ENCODE data around the gene DPM2. TPM values are rescaled to one million over a fixed set of nuclear protein-coding genes. Genes with fewer than 3 reads are reported as not detected.
A peak's percentile ranks its signal among the peaks of the same experiment; 100 is the strongest.

DPM2 gene
- total and polyA plus RNA-seq, 9 donors = 10.6 to 37.1 (median 27.3) TPM

GRCh38 chr9:127915801-127916719 is 21.6 kb downstream of the DPM2 start:
- WGBS, 3 donors = 16 to 22% (median 18%) methylated on average over 27 of the region's 27 CpGs
- Histone ChIP-seq H3K4me3 (peak overlapping the region; percentile 76), H3K4me1 (ENCODE audit: insufficient read depth) (peaks cover 4% of the 10 kb centered on the region), H3K9me3 (no peaks in the 10 kb centered on the region), H3K27me3 (no peaks in the 10 kb centered on the region), H3K36me3 (no peaks in the 10 kb centered on the region), H3K27ac (peak overlapping the region; percentile 39 to 62)
- DNase-seq = peak in 1 of 5 donors; percentile 36
- TF ChIP-seq POLR2A (IDR thresholded peaks at IDR 0.05) = no peak
- TF ChIP-seq CTCF (IDR thresholded peaks at IDR 0.05) = no peak
- no peak for TF ChIP-seq EP300 (IDR thresholded peaks at IDR 0.05)
- intact Hi-C loops (cut with DNase I) = loop anchor here in 1 of 4 donors (5.0 kb wide), 1 partner anchor 129 kb away; the partner anchor contains the start of gene CDK9

DNA sequence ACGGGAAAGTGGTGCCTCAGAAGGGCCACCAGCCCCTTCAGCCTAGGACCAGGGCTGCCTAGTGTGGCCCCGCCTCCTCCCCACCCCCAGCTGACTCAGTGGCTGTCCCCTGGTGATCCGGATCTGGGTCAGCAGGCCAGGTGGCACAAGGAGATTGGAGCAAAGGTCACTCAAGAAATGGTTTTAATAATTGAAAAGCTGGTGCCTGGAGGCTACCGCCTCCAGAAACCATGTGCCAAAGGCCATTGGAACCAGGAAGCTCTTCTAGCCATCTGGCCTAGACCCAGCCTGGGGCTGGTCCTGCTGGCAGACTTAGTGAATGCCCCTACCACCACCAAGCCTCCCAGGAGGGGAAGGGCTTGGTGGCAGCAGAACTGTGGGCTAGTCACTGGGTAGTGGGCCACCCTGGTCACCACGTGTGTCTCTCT is 22.3 kb downstream of the DPM2 start:
- Histone ChIP-seq H3K36me3 (no peaks in the 10 kb centered on the region), H3K27me3 (no peaks in the 10 kb centered on the region), H3K4me1 (ENCODE audit: insufficient read depth) (peaks cover 4% of the 10 kb centered on the region), H3K4me3 (peak overlapping the region; percentile 76), H3K9me3 (no peaks in the 10 kb centered on the region), H3K27ac (peak overlapping the region; percentile 39 to 62)
- WGBS, 3 donors = 70 to 77% (median 76%) methylated on average over 5 of the region's 5 CpGs
- DNase-seq = peak in 1 of 5 donors; percentile 43
- intact Hi-C loops (cut with DNase I) = loop anchor here in 1 of 4 donors (5.0 kb wide), 1 partner anchor 128 kb away; the partner anchor contains the start of gene CDK9
- TF ChIP-seq EP300 (IDR thresholded peaks at IDR 0.05) (no peak), POLR2A (IDR thresholded peaks at IDR 0.05) (no peak), CTCF (IDR thresholded peaks at IDR 0.05) (no peak)

- DNase-seq = peak in 1 of 5 donors; percentile 29
- intact Hi-C loops (cut with DNase I) = no loop called here
- Histone ChIP-seq H3K27ac (no peak overlapping the region), H3K36me3 (no peaks in the 10 kb centered on the region), H3K9me3 (no peaks in the 10 kb centered on the region), H3K4me3 (no peak overlapping the region), H3K4me1 (ENCODE audit: insufficient read depth) (peaks cover 4% of the 10 kb centered on the region), H3K27me3 (no peaks in the 10 kb centered on the region)
- 95 to 96% (median 96%) methylated on average over 11 of the region's 11 CpGs for WGBS, 3 donors
- no peak for TF ChIP-seq POLR2A (IDR thresholded peaks at IDR 0.05)
- TF ChIP-seq EP300 (IDR thresholded peaks at IDR 0.05) = no peak
- TF ChIP-seq CTCF (IDR thresholded peaks at IDR 0.05) = no peak
Observed at GRCh38 chr9:127913682-127914081, 24.0 kb downstream of the DPM2 start.

GRCh38 chr9:127912882-127913281 is 24.8 kb downstream of the DPM2 start:
- Histone ChIP-seq H3K4me1 (ENCODE audit: insufficient read depth) (peaks cover 4% of the 10 kb centered on the region), H3K27ac (no peak overlapping the region), H3K27me3 (no peaks in the 10 kb centered on the region), H3K4me3 (no peak overlapping the region), H3K36me3 (no peaks in the 10 kb centered on the region), H3K9me3 (no peaks in the 10 kb centered on the region)
- DNase-seq = peak in 1 of 5 donors; percentile 34
- 88 to 94% (median 92%) methylated on average over 5 of the region's 5 CpGs for WGBS, 3 donors
- TF ChIP-seq CTCF (IDR thresholded peaks at IDR 0.05) = no peak
- TF ChIP-seq POLR2A (IDR thresholded peaks at IDR 0.05) = no peak
- no peak for TF ChIP-seq EP300 (IDR thresholded peaks at IDR 0.05)
- intact Hi-C loops (cut with DNase I) = no loop called here
